ENCODE measurements around the gene RAI1.

The RAI1 gene

DNA sequence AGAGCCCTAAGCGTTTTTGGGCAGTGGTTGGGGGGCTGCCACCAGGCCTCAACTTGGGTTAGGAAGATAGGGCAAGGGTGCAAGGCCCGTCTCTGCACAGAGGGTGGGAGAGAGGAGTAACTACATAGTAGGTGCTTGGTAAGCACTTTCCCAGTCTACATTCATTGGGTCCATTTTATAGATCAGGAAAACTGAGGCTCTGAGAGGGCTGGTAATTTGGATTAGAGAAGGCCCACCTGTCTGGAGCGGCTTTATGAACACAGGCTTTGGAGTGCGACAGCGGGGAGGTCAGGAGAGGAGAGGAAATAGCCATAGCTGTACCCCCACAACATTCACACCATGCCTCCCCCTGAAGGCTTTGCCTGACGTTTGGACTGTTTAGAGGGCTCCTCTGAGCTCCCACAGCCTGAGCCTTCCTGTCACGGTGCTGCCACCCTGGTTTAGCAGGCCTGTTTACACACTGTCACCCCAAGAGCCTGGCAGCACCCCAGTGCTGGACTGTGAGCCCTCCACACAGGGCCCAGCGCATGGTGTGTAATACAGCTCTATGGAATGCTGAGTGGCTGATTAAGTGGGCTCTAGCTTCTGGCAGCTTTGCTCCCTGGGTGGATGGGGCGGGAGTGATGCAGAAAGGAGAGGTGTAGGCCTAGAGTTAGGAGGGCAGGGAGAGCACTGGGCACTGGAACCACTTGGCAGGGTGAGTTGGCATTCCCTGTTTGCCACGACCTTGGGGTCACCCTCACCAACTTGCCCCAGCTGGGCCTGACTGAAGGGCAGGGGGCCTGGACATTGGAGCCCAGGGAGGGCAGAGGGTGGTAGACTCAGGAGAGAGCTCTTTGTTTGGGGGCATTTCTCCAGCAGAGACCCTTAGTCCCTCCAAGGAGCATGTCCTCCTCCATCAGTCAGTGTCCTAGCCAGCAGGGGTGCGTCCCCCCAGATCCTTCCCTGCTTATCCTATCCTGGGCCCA lies 73.7 kb downstream of the RAI1 start:
- no peak for DNase-seq

DNA sequence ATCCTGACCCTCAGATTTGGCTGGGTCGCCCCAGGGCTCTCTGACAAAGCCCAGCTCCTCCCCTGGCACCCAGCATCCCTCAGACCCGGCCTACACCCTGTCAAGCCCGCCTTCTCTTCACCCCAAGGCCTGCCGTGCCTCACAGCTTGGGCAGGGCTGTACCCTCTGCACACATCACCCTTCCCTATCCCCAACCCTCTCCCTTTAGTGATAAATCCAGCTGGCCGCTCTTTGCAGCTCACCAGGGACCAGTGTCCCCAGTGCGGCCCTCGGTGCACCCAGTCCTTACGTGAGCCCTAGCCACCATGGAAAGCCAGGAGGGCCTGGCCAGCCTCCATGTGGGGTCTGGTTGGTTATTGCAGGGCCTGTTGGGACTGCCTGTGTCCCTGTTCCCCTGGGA lies 74.5 kb downstream of the RAI1 start:
- DNase-seq: no peak

- peak; percentile 15 for DNase-seq
Measured at GRCh38 chr17:17757391-17757791, 76.1 kb downstream of the RAI1 start.

DNA sequence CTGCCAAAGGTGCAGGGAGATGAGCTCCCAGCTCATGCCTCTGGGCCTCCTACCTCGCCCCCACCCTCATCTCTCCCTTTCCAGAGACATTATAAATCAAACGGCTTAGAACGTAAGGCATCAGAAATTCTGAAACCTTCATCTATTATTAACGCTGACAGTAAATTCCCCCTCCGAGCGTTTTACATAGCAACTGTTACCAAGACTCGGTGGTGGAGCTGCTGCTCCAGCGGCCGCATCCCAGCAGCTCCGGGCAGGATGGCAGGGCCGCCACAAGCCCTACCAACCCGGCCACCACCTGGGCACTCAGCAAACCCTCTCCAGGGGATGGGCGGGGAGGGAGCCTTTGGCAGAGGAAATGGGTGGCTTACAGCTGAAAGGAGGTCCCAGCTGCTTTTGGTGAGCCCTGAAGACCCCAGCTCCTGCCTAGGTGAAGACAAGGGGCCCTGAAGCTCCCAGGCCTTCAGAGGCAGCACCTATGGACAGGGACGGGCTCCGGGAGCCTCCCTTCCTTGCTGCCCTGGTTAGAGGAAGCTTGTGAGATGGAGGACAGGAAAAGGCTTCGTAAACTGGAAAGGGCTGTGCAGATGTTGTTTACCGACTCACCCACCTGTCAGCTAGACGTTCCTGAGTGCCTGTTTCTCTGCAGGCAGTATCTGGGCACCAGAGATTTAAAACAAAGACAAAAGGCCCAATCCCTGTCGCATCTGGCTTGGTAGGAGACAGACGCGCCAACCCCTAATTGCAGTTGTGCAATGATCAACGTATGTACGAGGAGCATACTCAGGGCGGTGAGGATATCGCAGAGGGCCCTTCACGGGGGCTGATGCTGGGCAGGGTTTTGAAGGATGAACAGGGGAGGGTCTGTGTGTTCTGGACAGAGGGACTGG lies 76.9 kb downstream of the RAI1 start:
- peak; percentile 64 for DNase-seq

DNA sequence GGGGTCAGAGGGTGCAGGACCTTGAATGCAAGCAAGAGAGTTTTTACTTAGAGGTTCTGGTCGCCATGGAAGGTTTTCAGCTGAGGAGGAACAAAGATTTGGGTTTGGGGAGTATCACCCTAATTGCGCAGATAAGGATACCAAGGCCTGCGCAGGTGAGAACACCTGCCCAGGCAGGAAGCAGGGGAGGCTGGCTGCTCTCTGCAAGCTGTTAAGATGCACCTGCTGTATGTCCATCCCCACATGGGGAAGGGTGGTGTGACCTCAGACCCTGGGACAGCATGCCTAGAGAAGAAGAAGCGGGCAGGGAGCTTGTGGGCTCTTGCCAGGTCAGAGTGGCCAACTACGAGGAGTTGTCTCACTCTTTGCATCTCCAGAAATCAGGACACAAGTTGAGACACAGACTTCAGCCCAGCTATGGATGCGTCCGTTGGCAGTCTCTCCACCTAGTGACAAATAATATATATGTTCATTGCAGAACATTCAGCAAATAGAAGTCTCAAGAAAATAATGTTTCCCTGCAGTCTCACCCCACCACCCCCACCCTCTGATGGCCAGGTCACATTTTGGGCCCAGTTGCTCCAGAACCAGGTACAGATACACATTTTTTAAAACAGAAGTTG lies 77.8 kb downstream of the RAI1 start:
- no peak for DNase-seq

GRCh38 chr17:17760350-17760749 lies 79.1 kb downstream of the RAI1 start:
- DNase-seq: no peak

DNA sequence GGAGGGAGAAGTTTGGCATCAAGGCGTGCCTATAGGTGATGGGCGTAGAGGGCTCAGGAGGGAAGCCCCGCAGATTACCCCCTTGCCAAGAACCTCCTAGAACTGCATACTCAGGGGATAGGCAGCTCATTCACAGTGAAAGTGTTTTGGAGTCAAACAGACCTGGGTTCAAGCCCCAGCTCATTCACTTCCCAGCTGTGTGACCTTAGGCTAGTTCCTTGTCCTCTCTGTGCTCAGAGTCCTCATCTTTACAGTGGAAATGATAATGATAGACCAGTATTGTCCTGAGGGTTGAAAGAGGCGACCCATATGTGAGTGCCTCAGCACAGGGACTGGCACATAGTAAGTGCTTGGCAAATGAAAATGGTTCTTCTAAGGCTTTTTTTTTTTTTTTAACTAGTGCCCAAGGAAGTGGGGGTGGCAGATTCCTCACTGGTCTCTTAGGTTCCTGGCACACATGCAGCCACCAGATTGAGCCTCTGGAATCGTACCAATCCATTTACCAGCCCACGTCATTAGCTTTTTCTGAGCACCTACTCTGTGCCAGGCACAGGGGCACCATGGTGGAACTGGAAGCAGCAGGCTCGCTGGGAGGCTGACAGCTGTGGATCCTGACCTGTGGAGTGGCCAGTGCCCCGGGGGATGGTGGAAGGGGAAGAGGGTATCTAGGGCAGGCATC lies 79.8 kb downstream of the RAI1 start:
- DNase-seq: no peak

DNA sequence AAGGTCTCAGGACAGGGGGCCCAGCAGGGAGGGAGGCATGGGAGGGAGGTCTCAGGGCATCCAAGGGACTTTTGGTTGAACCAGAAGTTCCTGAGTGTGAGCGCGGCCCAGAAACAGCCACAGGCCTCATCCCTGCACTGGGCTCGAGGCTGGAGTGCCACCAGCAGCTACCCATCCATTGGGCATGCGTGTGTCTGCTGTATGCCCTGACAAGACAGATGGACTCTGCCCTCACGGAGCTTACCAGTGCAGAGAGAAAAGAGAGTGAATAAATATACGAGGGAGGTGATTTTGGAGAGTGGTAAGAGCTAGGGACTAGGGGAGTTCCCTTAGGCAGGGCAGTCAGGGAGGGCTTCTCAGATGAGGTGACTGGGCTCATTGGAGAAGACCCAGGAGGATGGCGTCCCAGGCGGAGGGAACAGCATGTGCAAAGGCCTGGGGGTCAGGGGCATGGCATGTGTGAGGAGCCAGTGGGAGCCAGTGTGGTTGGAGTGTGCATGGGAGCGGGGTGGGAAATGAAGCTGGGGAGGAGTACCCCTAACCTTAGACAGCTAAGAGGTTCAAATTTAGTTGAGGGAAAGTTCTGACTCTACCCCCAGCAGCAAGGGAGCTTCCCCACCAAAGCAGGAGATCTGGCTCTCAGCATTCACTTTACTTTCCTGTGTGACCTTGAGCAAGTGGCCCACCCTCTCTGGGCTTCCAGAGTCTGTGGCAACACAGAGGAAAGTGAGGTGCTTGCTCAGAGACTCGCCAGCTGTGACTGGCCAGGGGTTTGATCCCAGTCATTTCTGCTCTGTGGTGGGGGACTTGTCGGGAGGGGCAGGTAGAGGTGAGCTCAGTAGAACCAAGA lies 80.9 kb downstream of the RAI1 start:
- DNase-seq: no peak

GRCh38 chr17:17762744-17763105 lies 81.5 kb downstream of the RAI1 start:
- no peak for DNase-seq

- DNase-seq: no peak
Measured at GRCh38 chr17:17763136-17763535, 81.9 kb downstream of the RAI1 start.

GRCh38 chr17:17763734-17764133 lies 82.5 kb downstream of the RAI1 start:
- DNase-seq: no peak

- DNase-seq: no peak
Measured at GRCh38 chr17:17765359-17766076, 84.3 kb downstream of the RAI1 start.

GRCh38 chr17:17766077-17766743 lies 85.0 kb downstream of the RAI1 start:
- no peak for DNase-seq

- DNase-seq: no peak
Measured at GRCh38 chr17:17766744-17767120, 85.5 kb downstream of the RAI1 start.

GRCh38 chr17:17767154-17767869 lies 86.1 kb downstream of the RAI1 start:
- no peak for DNase-seq

DNA sequence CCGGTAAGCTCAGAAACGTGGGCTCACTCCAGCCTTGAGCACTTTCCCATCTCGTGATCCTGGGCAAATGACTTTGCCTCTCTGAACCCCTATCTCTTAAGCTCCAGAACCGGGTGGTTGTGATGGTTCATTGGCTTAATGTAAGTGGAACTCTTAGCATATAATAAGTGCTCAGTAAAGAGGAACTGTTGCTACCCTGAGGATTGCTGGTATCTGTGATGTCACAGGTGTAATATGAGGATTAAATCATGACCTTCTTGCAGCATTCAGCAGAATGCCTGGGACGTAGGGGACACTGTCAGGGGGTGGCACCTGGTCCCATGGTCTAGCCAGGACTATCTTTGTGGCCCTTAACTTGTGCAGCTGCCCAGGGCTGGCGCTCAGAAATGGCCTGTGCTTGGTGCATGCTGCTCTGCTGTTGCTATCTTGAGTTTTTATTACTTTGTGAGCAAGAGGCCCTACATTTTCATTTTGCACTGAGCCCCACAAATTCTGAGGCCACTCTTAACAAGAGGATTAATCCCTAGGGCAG lies 86.7 kb downstream of the RAI1 start:
- no peak for DNase-seq

GRCh38 chr17:17768424-17769088 lies 87.3 kb downstream of the RAI1 start:
- DNase-seq: no peak

DNA sequence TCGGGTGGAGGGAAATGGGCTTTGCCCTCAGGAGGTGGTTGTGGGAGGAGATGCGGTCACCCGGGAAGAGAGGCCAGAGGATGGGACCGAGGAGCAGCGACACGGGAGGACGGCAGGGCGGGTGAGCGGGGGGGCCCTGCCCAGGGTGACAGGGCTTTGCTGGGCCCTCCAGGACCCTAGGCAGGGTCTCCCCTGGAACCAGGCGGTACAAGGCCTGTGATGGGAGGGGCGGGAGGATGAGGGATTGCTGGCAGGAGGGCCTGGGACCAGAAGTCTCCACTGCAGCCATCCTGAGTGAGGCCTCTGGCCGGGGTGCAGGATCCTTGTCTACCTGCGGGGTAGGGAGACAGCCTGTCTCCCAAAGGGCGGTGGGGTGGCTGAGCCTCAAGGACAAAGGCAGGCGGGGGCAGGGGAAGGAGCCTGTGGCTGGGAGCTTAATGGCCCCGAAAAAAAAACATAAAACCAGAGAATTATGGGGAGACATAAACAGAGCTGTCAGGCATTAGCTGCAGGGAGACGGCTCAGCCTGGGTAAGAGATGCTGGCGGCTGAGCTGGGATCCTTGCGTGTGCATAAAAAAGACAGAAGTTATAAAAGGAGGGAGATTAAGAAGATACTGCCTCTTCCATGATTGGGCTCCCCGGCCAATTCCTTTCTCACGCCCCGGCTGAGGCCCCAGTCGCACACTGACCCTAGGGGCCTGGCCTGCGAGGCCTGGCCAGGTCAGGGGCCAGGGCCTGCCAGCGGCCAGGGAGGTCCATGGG lies 88.8 kb downstream of the RAI1 start:
- no peak for DNase-seq

All from NCI-H748 treated with DMSO at 0.1 percent for 48 hours (cell line).